Activated CD4-positive, alpha-beta T cell treated with anti-CD3 and anti-CD28 coated beads, Interleukin-2, amount 10 ng/mL, durations not matched to agents 24 days and 14 days (primary cell): Measurements from ENCODE around the gene NTM. TPM values are rescaled to one million over a fixed set of nuclear protein-coding genes. Genes with fewer than 3 reads are reported as not detected.

Experiments
- DNase-seq: peaks from one replicate; pipeline ENCODE4 v3.0.0; 2022
- H3K27ac Mint-ChIP-seq: one replicate; pipeline ENCODE4 v1.8.0; 2022; ENCODE audit warnings: mild to moderate bottlenecking, mixed read lengths
- H3K27me3 Mint-ChIP-seq: one replicate; pipeline ENCODE4 v1.8.0; 2022; ENCODE audit warnings: mixed read lengths
- H3K36me3 Mint-ChIP-seq: one replicate; pipeline ENCODE4 v1.8.0; 2022; ENCODE audit warnings: low read depth, mild to moderate bottlenecking, mixed read lengths
- H3K4me1 Mint-ChIP-seq: one replicate; pipeline ENCODE4 v1.8.0; 2021; ENCODE audit warnings: mixed read lengths
- H3K4me3 Mint-ChIP-seq: one replicate; pipeline ENCODE4 v1.8.0; 2022; ENCODE audit warnings: mild to moderate bottlenecking, moderate library complexity, mixed read lengths
- H3K9me3 Mint-ChIP-seq: one replicate; pipeline ENCODE4 v1.8.0; 2021; ENCODE audit warnings: mixed read lengths
- intact Hi-C: fragments of 100-400 bp; cut with micrococcal nuclease; formaldehyde crosslinking; loops from one replicate; pipeline ENCODE4 v1.15.1; 2023
- total RNA-seq: library from RNA; stranded (reverse); gene quantifications from 2 replicates; pipeline ENCODE4 v1.2.3, GENCODE V29; 2022

NTM gene
- total RNA-seq, 1 donor from 2014 or later = not detected

DNA sequence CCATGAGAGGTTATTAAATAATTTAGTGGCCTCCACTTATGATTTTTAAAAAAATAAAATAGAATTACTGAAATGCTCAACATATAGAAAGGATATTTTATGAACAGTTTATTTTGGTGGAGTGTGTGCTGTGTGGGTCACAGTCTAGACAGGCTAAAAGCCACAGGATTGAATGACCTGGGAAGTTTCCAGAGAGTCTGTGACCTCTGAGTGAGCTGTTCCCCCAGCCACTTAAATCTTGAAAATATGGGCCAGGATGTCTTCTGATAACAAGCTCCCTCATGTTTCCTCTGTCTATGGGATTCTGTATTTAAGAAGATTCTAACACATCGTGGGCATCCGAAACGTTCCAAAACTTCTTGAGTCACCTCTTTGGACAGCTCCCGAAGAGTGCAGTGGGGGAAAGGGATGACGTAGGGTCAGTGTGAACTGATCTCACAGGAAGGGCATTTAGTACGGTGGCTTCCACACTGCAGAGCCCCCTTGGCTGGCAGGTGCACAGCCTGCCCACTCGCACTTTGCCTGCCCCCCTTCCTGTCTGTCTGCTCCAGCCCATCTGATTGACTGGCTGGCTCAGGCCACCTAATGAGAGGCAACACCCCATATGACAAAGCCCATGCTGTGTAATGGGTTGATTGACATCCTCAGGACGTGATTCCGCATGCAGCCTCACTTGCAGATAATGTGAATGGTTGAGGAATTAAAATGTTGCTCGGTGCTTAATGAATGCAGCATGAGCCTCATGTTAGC lies 97.4 kb downstream of the NTM start:
- peaks cover 9% of the 10 kb centered on the region for H3K27me3 Mint-ChIP-seq
- no peak overlapping the region for H3K4me3 Mint-ChIP-seq
- no peaks in the 10 kb centered on the region for H3K36me3 Mint-ChIP-seq
- no peak for DNase-seq
- intact Hi-C loops = no loop called here
- no peak overlapping the region for H3K27ac Mint-ChIP-seq
- H3K9me3 Mint-ChIP-seq = no peaks in the 10 kb centered on the region
- H3K4me1 Mint-ChIP-seq = no peaks in the 10 kb centered on the region

DNA sequence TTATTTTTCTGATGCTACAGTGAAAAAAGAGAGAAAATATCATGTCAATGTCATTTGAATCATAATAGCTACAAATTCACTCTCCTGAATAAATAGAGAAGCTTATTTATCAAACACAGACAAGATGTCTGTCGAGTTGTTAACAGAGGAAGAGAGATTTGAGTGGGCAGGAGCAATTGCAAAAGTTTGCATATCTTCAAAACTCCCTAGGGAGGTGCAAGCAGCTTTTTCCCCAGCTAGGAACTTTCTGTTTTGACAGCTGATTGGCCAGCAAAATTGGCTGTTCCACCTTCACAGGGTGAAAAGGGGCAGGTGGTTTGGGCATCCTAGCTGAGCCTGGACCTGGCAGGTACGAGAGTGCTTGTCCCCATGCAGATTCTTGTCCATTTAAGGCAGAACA lies 98.2 kb downstream of the NTM start:
- Mint-ChIP-seq H3K36me3 (no peaks in the 10 kb centered on the region), H3K4me1 (no peaks in the 10 kb centered on the region), H3K27me3 (peaks cover 8% of the 10 kb centered on the region), H3K9me3 (no peaks in the 10 kb centered on the region), H3K4me3 (no peak overlapping the region), H3K27ac (no peak overlapping the region)
- no peak for DNase-seq
- intact Hi-C loops = no loop called here

DNA sequence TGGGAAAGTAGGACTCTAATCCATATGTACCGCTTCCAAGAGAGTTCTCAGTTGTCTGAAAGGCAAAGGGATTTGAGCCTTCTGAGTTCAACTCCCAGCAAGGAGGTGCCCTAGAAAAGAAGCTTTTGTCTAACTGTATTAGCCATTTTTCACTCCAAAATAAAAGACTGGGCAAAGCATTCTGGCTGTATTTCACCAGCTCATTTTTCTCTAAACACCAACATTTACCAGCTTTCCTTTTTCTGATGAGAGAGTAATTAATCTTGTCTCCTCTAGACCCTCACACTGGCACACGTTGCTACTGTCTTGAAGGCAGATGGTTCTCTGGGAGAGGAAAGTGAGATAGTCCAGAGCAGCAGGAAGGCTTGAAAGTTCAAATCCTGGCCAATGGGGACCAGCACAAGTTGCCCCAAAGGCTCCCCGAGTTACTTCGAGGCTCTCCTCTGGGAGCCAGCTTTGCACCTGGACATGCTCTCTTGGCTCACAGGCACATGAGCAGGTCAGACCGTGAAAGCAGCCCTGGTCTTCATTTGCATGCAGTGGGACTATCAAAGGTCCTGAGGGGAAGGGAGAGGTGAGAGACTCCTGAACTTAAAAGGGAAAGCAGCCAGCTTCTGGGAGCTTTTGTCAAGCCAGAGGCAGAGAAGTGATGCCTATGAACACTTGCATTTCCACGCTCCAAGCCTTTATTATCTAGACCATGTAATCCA lies 100.0 kb downstream of the NTM start:
- Mint-ChIP-seq H3K4me3 (no peak overlapping the region), H3K27ac (no peak overlapping the region), H3K27me3 (no peaks in the 10 kb centered on the region), H3K9me3 (no peaks in the 10 kb centered on the region), H3K4me1 (no peaks in the 10 kb centered on the region), H3K36me3 (no peaks in the 10 kb centered on the region)
- no peak for DNase-seq
- intact Hi-C loops = no loop called here

DNA sequence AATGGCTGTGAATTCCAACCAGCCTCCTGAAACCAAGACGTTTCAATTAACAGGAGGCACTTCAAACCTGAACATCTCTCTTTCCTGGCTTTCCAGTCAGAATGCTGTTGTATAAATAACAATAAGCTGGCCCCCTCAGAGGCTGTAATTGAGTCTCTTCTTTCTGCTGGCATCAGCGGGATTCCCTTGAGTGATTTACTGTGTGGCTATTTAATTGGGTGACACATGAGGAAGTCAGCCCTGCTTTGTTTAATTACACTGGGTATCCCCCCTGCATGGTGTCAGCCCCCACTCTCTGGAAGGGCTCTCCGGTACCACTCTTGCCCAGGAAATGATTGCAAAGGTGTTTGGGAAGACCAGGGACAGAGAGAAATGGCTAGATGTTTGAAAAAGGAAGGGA lies 101.6 kb downstream of the NTM start:
- DNase-seq = no peak
- no peaks in the 10 kb centered on the region for H3K4me1 Mint-ChIP-seq
- no peaks in the 10 kb centered on the region for H3K27me3 Mint-ChIP-seq
- H3K9me3 Mint-ChIP-seq = no peaks in the 10 kb centered on the region
- no peak overlapping the region for H3K4me3 Mint-ChIP-seq
- intact Hi-C loops = no loop called here
- H3K27ac Mint-ChIP-seq = no peak overlapping the region
- no peaks in the 10 kb centered on the region for H3K36me3 Mint-ChIP-seq

DNA sequence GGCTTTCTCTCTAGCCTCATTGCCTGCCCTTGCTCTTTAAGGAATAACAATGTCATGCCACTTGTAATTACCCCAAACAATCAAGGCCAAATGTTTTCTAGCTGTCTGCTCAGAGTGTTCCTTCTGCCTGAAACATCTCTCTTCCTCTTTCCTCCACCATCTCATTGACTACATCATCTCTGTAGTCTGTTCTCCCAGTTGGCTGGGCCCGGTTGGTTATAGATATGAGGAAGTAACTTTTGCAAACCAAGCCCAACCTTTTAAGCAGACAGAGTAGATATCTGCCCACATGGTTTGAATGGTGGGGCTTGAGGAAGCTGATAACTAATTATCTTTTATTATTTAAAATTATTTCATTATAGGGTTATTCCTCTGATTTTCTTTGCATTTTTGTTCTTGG lies 104.5 kb downstream of the NTM start:
- Mint-ChIP-seq H3K36me3 (no peaks in the 10 kb centered on the region), H3K9me3 (no peaks in the 10 kb centered on the region), H3K27ac (no peak overlapping the region), H3K4me3 (no peak overlapping the region), H3K27me3 (no peaks in the 10 kb centered on the region), H3K4me1 (no peaks in the 10 kb centered on the region)
- intact Hi-C loops = no loop called here
- no peak for DNase-seq

DNA sequence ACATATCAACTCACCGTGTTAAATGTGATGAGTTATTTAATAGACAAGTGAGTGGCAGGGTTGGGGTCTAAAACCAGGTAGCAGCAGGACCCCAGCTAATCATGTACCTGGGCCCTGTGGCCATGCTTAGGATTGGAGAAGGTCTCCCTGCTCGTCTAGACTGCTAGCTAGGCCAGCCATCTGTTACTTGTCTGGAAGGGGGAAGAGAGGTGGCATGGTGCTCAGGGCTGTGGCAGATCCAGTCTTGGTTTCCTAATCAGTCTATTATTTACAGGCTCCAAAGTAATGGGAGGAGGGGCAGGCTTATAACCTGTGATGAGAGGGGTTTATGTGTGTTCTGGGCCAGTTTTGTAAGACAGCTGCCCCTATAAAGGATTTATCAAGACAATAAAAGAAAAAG lies 105.9 kb downstream of the NTM start:
- Mint-ChIP-seq H3K9me3 (no peaks in the 10 kb centered on the region), H3K4me1 (no peaks in the 10 kb centered on the region), H3K27ac (no peak overlapping the region), H3K27me3 (no peaks in the 10 kb centered on the region), H3K36me3 (no peaks in the 10 kb centered on the region), H3K4me3 (no peak overlapping the region)
- no peak for DNase-seq
- intact Hi-C loops = no loop called here

DNA sequence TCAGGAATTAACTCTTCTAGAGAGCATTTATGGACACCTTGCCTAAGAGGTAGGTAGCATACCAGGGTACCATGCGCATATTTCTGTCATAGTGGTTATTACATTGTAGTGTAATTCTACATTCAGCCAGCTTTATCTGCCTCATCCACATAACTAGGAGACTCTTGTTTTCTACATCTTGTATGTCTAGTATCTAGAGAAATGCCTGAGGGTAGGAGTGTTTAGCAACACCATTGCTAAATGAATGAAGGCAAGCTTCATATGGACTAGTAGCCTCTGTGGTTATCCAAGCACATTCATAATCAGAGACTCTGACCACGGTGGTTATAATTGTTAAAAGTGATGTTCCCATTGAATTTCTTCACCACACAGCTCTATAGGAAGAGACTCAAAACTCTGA lies 107.9 kb downstream of the NTM start:
- Mint-ChIP-seq H3K36me3 (no peaks in the 10 kb centered on the region), H3K27ac (no peak overlapping the region), H3K4me1 (no peaks in the 10 kb centered on the region), H3K9me3 (no peaks in the 10 kb centered on the region), H3K27me3 (no peaks in the 10 kb centered on the region), H3K4me3 (no peak overlapping the region)
- intact Hi-C loops = no loop called here
- DNase-seq = no peak

DNA sequence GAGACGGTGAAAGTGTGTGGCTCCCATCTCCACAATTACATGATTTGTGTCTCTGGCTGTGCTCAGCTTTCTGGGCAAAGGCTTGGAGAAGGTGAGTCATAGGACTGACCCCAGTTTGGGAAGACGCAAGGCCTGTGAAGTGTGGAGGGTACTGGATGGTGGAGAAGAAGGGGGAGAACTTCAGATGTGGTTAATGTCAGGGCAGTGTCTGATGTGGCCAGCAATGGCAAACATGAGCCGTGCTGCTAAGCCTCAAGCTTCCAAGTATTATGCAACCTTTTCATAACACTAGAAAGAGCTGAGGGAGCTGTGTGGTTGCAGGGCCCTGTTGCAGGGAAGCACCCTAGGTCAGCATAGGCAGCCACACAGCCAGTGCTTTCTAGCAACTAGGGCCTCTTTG lies 110.9 kb downstream of the NTM start:
- Mint-ChIP-seq H3K27me3 (no peaks in the 10 kb centered on the region), H3K36me3 (no peaks in the 10 kb centered on the region), H3K27ac (no peak overlapping the region), H3K4me3 (no peak overlapping the region), H3K4me1 (no peaks in the 10 kb centered on the region), H3K9me3 (no peaks in the 10 kb centered on the region)
- intact Hi-C loops = no loop called here
- no peak for DNase-seq

DNA sequence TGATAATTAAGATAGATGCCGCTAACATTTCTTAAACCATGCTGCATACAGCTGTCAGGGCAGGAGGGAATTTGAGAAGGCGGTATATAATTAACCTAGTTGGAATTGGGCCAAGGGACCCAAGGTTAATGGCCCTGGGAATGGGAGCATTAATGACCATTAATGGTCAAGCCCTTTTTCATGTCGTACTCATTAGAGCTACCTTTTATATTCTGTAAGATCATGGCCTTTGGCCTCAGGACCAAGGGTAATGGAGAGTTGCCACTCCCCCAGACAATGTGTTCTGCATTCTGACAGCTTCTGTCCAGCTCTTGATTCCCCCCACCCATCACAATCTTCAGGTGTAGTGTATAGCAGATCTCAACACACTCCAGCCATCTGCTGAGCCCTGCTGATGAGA lies 111.6 kb downstream of the NTM start:
- no peaks in the 10 kb centered on the region for H3K9me3 Mint-ChIP-seq
- H3K27me3 Mint-ChIP-seq = no peaks in the 10 kb centered on the region
- H3K4me1 Mint-ChIP-seq = no peaks in the 10 kb centered on the region
- H3K27ac Mint-ChIP-seq = no peak overlapping the region
- no peak overlapping the region for H3K4me3 Mint-ChIP-seq
- intact Hi-C loops = no loop called here
- no peaks in the 10 kb centered on the region for H3K36me3 Mint-ChIP-seq
- no peak for DNase-seq

DNA sequence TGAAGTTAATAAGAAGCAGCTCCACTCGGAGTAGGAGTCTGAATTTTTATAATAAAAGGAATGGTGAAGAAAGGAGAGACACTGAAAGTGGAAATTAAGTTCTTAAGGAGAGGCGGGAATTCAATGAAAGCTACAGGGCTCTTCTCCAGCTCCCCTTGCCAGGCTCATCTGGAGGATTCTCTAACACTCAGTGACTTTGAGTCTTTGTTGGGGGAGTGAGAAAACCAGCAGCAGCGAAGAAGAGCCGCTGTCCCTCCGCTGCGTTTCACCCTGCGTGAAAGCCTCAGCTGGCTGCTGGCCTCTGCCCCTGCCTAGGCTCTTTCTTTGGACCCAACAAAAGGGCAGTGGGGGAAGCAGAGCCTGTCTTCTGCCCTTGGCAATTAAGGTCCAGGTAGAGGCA lies 113.0 kb downstream of the NTM start:
- Mint-ChIP-seq H3K27me3 (no peaks in the 10 kb centered on the region), H3K27ac (no peak overlapping the region), H3K9me3 (no peaks in the 10 kb centered on the region), H3K4me3 (no peak overlapping the region), H3K4me1 (no peaks in the 10 kb centered on the region), H3K36me3 (no peaks in the 10 kb centered on the region)
- no peak for DNase-seq
- intact Hi-C loops = no loop called here

DNA sequence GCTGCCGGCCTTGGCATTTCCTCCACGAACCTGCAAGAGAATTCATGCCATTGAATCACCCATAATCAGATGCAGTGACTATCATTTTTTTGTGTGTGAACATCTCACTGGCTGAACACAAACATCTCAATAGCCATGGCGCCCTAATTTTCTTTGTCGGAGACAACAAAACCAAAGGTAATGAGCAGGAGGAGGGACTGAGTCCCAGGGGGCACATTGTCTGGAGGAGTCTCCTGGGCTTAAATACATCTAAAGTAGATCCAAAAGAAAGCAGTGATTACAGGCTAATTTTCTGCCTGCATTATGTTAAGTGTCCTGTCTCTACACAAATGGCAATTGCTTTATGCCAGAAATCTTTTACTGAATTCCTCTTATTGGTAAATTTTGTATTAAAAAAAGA lies 113.5 kb downstream of the NTM start:
- H3K27ac Mint-ChIP-seq = no peak overlapping the region
- no peak for DNase-seq
- H3K36me3 Mint-ChIP-seq = no peaks in the 10 kb centered on the region
- H3K4me3 Mint-ChIP-seq = no peak overlapping the region
- no peaks in the 10 kb centered on the region for H3K27me3 Mint-ChIP-seq
- intact Hi-C loops = no loop called here
- no peaks in the 10 kb centered on the region for H3K4me1 Mint-ChIP-seq
- H3K9me3 Mint-ChIP-seq = no peaks in the 10 kb centered on the region

DNA sequence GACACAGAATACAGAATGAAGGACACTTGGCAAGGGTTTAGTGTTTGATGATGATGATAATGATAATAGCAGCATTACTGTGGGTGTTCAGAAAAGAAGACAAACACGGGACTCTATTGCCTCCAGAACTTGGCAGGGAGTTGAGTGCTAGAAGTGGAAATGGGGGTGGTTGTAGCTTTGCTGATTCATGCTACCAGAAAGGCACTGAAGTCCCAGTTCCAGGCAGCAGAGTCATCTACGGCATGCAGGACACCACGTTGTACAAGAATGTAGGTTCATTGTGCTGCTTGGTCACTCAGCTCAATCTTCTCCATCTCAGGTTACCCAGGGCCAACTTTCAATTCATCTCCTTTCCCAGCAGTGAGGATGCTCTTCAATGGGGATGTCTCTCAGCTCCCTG lies 115.7 kb downstream of the NTM start:
- no peak for DNase-seq
- Mint-ChIP-seq H3K36me3 (no peaks in the 10 kb centered on the region), H3K27ac (no peak overlapping the region), H3K4me1 (no peaks in the 10 kb centered on the region), H3K4me3 (no peak overlapping the region), H3K27me3 (no peaks in the 10 kb centered on the region), H3K9me3 (no peaks in the 10 kb centered on the region)
- intact Hi-C loops = no loop called here

DNA sequence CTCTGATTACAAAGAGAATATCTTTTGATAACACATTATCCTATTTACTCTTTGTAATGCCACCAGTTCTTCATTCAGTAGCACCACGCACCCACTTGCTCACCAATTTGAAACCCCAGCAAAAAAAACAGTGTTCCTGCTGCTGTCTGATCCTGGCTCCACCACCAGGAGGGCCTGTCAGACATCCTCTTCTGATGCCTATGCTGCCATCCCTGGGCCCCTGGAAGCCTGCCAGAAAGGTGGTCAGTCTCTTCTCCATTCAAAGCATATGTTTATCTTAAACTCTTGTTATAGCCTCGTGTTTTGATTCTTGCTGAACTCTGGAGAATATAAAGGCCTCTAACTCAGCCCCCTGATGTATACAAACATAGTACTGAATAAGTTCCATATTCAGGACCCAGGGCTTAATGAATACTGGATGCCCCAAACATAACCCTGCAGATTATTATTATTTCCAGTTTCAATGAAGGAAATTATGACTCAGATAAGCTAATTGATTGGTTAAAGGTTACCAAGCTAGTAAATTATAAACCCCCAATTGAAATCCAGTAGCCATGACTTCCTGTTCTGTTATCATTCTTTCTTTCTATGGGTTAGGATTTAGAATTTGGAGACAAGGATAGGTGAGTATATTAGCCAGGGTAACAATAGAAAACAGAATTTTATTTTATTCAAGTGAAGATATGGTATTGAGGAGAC lies 116.7 kb downstream of the NTM start:
- no peaks in the 10 kb centered on the region for H3K4me1 Mint-ChIP-seq
- intact Hi-C loops = no loop called here
- H3K27me3 Mint-ChIP-seq = no peaks in the 10 kb centered on the region
- no peak overlapping the region for H3K27ac Mint-ChIP-seq
- H3K36me3 Mint-ChIP-seq = no peaks in the 10 kb centered on the region
- H3K4me3 Mint-ChIP-seq = no peak overlapping the region
- DNase-seq = no peak
- no peaks in the 10 kb centered on the region for H3K9me3 Mint-ChIP-seq

DNA sequence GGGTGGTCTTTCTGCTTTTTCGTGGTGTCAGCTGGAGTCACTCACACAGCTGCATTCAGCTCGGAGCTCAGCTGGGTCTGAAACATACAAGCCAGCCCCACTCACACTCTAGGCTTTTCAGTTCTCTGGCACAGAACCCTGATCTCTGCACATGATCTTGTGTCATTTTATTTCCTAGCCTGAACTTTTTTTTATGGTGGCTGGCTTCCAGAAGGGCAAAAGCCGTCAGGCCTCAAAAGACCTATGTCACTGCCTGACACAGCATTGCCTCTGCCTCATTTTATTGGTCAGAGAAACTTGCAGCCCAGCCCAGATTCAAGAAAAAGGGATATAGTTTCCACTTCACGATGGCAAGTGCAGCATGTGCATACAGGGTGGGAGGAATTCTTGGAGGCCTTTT lies 117.8 kb downstream of the NTM start:
- H3K4me3 Mint-ChIP-seq = no peak overlapping the region
- H3K36me3 Mint-ChIP-seq = no peaks in the 10 kb centered on the region
- H3K9me3 Mint-ChIP-seq = no peaks in the 10 kb centered on the region
- H3K4me1 Mint-ChIP-seq = no peaks in the 10 kb centered on the region
- H3K27me3 Mint-ChIP-seq = no peaks in the 10 kb centered on the region
- no peak overlapping the region for H3K27ac Mint-ChIP-seq
- intact Hi-C loops = no loop called here
- DNase-seq = no peak
